Activated naive CD8-positive, alpha-beta T cell treated with anti-CD3 and anti-CD28 coated beads, Interleukin-2, amount 10 ng/mL, durations not matched to agents 7 days and 5 days (primary cell): ENCODE data around the gene CHMP6. TPM values are rescaled to one million over a fixed set of nuclear protein-coding genes. Genes with fewer than 3 reads are reported as not detected.

Experiments used
- ATAC-seq: fragments of 150-1000 bp; cut with Tn5 transposase; one replicate; pipeline ENCODE4 v1.10.0; 2021; ENCODE audit warnings: low read depth, moderate library complexity
- POLR2A ChIA-PET: fragments of 350-600 bp; sonication (Branson Sonifier 250); formaldehyde crosslinking; loops from one replicate; lab custom pipeline; 2021; ENCODE audit warnings: antibody characterized with exemption; lab: Charles Lee
- DNase-seq: peaks from one replicate; pipeline ENCODE4 v3.0.0; 2021
- H3K27ac Mint-ChIP-seq: one replicate; pipeline ENCODE4 v1.8.0; 2022; ENCODE audit warnings: mild to moderate bottlenecking, mixed read lengths
- H3K27me3 Mint-ChIP-seq: one replicate; pipeline ENCODE4 v1.8.0; 2022; ENCODE audit warnings: mild to moderate bottlenecking, moderate library complexity, mixed read lengths
- H3K36me3 Mint-ChIP-seq: one replicate; pipeline ENCODE4 v1.8.0; 2021; ENCODE audit warnings: mild to moderate bottlenecking, mixed read lengths
- H3K4me1 Mint-ChIP-seq: one replicate; pipeline ENCODE4 v1.8.0; 2021; ENCODE audit warnings: mixed read lengths
- H3K4me3 Mint-ChIP-seq: one replicate; pipeline ENCODE4 v1.8.0; 2022; ENCODE audit warnings: mild to moderate bottlenecking, moderate library complexity, mixed read lengths
- H3K9me3 Mint-ChIP-seq: one replicate; pipeline ENCODE4 v1.8.0; 2021; ENCODE audit warnings: mixed read lengths
- total RNA-seq, 2 experiments: library from RNA; stranded (reverse); gene quantifications; one replicate each; pipeline ENCODE4 v1.2.3, GENCODE V29; 2021

CHMP6 gene
- total RNA-seq, 2 experiments from 2014 or later, result 32.5 to 33.0 TPM

DNA sequence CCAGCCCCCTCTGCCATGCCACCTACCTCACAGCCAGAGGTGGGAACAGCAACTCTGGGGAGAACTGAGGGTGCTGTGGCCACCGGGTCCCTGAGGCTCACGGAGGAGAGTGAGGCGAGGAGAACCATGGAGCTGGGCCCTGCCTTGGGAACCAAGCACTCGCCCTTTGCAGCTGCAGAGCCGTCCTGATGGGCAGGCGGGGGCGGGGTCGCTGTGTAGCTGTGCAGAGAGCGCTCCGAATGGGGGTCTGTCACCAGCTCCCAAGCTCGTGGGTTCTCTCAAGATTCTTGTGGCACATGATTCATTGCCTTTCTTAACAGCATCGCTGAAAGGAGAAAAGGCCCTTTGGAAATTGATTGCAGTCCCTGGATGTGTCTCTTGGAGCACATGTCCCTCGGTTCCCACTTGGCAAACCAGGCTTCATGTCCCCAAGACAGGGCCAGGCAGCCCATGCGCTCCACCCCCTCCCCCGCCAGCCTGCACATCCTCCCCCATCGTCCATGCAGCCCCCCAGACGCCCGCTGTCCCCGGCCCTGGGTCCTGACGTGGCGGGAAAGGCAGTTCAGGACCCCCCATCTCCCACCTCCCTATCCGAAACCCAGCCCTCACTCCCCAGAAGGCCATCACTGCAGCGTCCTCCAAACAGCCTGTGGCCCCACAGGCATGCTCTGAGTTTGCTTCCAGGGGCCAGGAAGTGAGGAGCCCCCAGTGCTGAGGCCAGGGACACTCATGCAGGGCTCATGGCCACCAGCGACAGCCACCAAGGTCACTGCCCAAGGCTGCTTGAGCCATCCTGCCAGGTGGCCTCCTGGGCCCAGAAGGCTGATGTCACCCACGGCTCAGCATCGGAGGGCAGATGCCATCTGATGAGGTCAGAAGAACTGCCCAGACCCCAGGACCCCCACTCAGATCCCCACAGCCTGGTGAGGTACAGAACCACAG, 20.6 kb upstream of the CHMP6 start:
- peaks cover 4% of the 10 kb centered on the region for H3K4me1 Mint-ChIP-seq
- POLR2A ChIA-PET, result no interaction called here
- DNase-seq (no peak), ATAC-seq (no peak)
- no peak overlapping the region for H3K4me3 Mint-ChIP-seq
- H3K27me3 Mint-ChIP-seq, result peaks cover 8% of the 10 kb centered on the region
- H3K27ac Mint-ChIP-seq, result peak overlapping the region; percentile 84
- H3K36me3 Mint-ChIP-seq, result no peaks in the 10 kb centered on the region
- no peaks in the 10 kb centered on the region for H3K9me3 Mint-ChIP-seq

GRCh38 chr17:80971704-80972304, 19.8 kb upstream of the CHMP6 start:
- peaks cover 8% of the 10 kb centered on the region for H3K27me3 Mint-ChIP-seq
- ATAC-seq (no peak), DNase-seq (no peak)
- POLR2A ChIA-PET, result no interaction called here
- no peak overlapping the region for H3K4me3 Mint-ChIP-seq
- H3K36me3 Mint-ChIP-seq, result no peaks in the 10 kb centered on the region
- no peaks in the 10 kb centered on the region for H3K9me3 Mint-ChIP-seq
- peaks cover 4% of the 10 kb centered on the region for H3K4me1 Mint-ChIP-seq
- H3K27ac Mint-ChIP-seq, result no peak overlapping the region

- Mint-ChIP-seq H3K9me3 (no peaks in the 10 kb centered on the region), H3K4me1 (peaks cover 8% of the 10 kb centered on the region), H3K36me3 (no peaks in the 10 kb centered on the region), H3K27ac (no peak overlapping the region), H3K27me3 (peaks cover 14% of the 10 kb centered on the region), H3K4me3 (no peak overlapping the region)
- POLR2A ChIA-PET, result no interaction called here
- no peak for ATAC-seq
- no peak for DNase-seq
These were observed 14.9 kb upstream of the CHMP6 start for GRCh38 chr17:80976701-80977100.

- Mint-ChIP-seq H3K36me3 (no peaks in the 10 kb centered on the region), H3K4me1 (peaks cover 8% of the 10 kb centered on the region), H3K27me3 (peaks cover 14% of the 10 kb centered on the region), H3K9me3 (no peaks in the 10 kb centered on the region), H3K27ac (no peak overlapping the region), H3K4me3 (no peak overlapping the region)
- POLR2A ChIA-PET, result no interaction called here
- no peak for DNase-seq
- no peak for ATAC-seq
These were observed 14.5 kb upstream of the CHMP6 start for GRCh38 chr17:80977172-80977571.

- ATAC-seq (no peak), DNase-seq (no peak)
- peaks cover 17% of the 10 kb centered on the region for H3K27me3 Mint-ChIP-seq
- no peaks in the 10 kb centered on the region for H3K36me3 Mint-ChIP-seq
- H3K9me3 Mint-ChIP-seq, result no peaks in the 10 kb centered on the region
- peaks cover 8% of the 10 kb centered on the region for H3K4me1 Mint-ChIP-seq
- POLR2A ChIA-PET, result interaction anchor here (1.3 kb wide), 1 partner anchor 26 kb away, joined by 4 read pairs; no protein-coding TSS in a partner anchor
- H3K4me3 Mint-ChIP-seq, result no peak overlapping the region
- H3K27ac Mint-ChIP-seq, result no peak overlapping the region
These were observed 12.8 kb upstream of the CHMP6 start for GRCh38 chr17:80978499-80979497.

DNA sequence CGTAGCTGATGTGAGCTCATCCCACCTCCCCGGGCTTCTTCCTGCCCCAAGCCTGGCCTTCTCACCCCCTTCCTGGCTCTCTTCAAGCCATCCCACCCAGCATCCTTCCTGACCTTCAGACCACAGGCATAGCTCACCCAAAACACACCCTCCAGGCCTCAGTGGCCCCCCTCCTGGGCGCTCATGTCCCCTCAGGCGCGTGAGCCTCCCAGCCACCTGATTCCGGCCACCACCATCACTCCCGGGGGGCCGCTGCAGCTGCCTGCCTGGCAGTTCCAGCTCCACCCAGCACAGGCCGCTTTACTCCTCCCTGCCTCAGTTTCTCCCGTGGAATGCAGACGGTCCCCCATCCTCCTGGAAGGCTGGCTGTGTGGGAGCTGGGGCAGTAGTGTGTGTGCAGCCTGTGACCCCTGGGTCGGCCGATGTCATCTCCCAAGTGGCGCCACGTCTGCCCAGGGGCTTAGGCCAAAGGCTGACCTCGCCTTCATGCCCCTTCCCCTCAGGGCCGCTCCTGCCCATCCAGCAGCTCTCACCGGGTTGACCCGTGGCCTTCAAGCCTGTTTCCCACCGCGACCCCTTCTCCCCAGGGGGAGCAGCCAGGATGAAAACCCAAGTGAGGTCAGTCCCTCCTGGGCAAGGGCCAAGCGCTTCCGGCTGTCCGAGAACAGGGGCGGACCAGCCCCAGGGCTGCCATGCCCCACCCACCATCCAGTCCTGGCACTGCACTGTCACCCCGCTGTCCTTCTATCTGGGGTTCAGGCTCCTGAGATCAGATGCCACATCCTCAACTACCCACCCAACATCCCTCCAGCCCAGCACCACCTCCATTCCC, 11.9 kb upstream of the CHMP6 start:
- Mint-ChIP-seq H3K9me3 (no peaks in the 10 kb centered on the region), H3K4me3 (no peak overlapping the region), H3K4me1 (peaks cover 8% of the 10 kb centered on the region), H3K27me3 (peaks cover 16% of the 10 kb centered on the region), H3K36me3 (no peaks in the 10 kb centered on the region), H3K27ac (peak overlapping the region; percentile 47)
- DNase-seq, result no peak
- no peak for ATAC-seq
- POLR2A ChIA-PET, result interaction anchor here (1.3 kb wide), 1 partner anchor 25 kb away, joined by 4 read pairs; no protein-coding TSS in a partner anchor

DNA sequence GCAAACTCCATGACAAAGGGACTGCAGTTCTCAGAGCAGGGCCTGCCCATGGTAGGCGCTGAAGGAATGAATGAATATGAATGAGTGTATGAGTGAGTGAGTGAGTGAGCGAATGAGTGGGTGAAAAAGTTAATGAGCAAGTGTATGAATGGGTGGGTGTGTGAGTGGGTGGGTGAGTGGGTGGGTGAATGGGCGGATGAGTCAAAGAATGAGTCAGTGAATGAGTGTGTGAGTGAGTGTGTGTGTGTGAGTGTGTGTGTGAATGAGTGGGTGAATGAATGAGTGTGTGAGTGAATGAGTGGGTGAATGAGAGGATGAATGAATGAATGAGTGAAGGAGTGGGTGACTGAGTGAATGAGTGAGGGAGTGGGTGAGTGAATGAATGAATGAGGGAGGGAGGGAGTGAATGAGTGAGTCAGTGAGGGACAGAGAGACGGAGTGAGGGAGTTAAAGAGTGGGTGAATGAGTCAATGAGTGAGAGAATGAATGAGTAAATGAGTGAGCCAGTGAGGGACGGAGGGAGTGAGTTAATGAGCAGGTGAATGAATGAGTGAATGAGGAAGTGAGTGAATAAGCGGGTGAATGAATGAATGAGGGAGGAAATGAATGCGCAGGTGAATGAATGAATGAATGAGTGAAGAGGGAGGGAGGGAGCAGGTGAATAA, 11.1 kb upstream of the CHMP6 start:
- H3K4me3 Mint-ChIP-seq, result peak overlapping the region; percentile 62
- DNase-seq (no peak), ATAC-seq (no peak)
- H3K4me1 Mint-ChIP-seq, result peaks cover 8% of the 10 kb centered on the region
- no peaks in the 10 kb centered on the region for H3K9me3 Mint-ChIP-seq
- no peaks in the 10 kb centered on the region for H3K36me3 Mint-ChIP-seq
- H3K27me3 Mint-ChIP-seq, result peaks cover 16% of the 10 kb centered on the region
- POLR2A ChIA-PET, result interaction anchor here (1.3 kb wide), 1 partner anchor 24 kb away, joined by 4 read pairs; no protein-coding TSS in a partner anchor
- peak overlapping the region; percentile 47 for H3K27ac Mint-ChIP-seq

DNA sequence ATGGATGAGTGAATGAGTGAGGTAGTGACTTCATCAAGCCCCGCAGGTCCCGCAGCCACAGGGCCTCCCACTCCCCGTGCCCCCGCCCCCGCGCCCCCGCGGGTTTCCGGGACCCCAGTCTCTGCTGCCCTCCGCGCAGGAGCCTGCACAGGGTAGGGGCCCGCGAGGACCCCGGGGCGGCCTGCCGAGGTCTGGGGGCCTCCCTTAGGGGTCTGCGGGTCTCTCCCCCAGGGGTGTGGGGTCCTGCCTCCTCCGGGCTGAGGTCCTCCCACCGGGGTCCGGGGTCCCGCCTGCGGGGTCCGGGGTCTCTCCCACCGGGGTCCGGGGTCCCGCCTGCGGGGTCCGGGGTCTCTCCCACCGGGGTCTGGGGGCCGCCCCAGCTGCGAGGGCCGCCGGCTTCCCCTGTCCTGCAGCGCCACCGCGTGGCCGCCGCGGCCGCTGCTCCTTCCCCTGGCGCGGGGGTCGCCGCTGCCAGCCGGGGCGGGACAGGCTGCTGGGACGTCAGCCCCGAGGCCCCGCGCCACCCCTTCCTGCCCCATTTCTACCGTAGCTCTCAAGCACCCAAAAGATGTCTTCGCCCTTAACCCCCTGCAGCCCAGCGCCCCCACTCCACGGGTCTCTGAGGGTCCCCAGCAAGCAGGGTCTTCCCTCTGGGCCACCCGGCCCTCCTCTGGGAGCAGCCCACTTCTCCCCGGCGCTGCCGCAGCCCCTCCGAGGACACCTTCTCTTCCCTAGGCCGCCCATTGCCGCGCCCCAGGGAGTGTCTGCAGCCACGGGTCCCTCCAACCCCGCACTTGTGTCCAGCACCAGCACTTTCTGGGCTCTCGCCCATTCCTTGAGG, 10.4 kb upstream of the CHMP6 start:
- DNase-seq, result peak; percentile 76
- Mint-ChIP-seq H3K9me3 (no peaks in the 10 kb centered on the region), H3K4me3 (peak overlapping the region; percentile 62), H3K27ac (peak overlapping the region; percentile 40), H3K4me1 (peaks cover 8% of the 10 kb centered on the region), H3K27me3 (peaks cover 16% of the 10 kb centered on the region), H3K36me3 (no peaks in the 10 kb centered on the region)
- POLR2A ChIA-PET, result no interaction called here
- ATAC-seq, result peak; percentile 53

DNA sequence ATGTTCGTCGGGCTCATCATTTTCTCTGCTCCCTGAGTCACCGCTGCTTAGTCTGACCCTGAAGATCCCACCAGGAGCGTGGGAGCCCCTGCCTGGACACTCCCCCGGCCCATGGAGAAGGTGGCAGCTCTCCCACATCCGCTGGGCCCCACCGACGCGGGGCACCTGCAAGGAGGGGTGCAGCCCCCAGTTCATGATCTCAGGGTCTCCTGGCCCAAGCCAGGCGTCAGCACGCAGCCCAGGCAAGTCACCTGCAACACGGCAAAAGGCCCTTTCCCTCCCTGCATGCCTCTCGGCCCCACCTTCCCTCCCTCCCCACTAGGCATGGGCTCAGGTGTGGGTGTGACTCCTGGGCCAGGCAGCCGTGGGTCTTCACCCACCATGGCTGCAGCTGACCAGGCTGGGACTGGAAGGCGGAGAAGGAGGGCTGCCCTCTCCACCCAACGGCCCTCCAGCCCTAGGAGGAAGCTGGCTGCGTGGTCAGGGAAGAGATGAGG, 9.7 kb upstream of the CHMP6 start:
- peak overlapping the region; percentile 10 for H3K4me3 Mint-ChIP-seq
- ATAC-seq, result no peak
- no peaks in the 10 kb centered on the region for H3K9me3 Mint-ChIP-seq
- no peaks in the 10 kb centered on the region for H3K36me3 Mint-ChIP-seq
- peaks cover 18% of the 10 kb centered on the region for H3K27me3 Mint-ChIP-seq
- peaks cover 8% of the 10 kb centered on the region for H3K4me1 Mint-ChIP-seq
- no peak overlapping the region for H3K27ac Mint-ChIP-seq
- no peak for DNase-seq
- POLR2A ChIA-PET, result no interaction called here

DNA sequence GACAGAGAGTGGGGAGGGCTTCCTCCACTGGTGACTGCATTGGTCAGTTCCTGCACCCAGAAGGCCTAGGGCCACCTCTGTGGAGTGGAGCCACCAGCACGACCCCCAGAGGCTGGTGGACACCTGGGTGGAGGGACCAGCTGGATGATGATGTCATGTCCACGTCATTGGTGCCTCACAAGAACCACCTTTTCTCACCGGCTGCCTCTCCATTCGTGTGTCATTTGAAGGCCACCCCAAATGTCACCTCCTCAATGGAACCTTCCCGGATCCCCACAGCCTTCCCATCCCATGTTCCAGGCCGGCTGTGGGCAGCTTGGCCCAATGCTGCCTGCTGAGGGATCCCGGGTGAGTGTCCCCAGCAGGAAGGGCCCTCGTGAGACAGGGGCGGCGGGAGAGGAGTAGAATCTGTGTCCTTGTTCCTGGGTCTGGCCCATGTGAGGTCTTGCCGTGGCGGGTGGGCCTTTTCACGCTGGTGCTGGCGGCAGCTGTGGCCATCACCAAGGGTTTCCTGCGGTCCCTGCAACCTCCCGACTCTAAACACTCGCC, 9.1 kb upstream of the CHMP6 start:
- Mint-ChIP-seq H3K4me3 (no peak overlapping the region), H3K4me1 (peaks cover 8% of the 10 kb centered on the region), H3K27ac (no peak overlapping the region), H3K27me3 (peaks cover 18% of the 10 kb centered on the region), H3K9me3 (no peaks in the 10 kb centered on the region), H3K36me3 (no peaks in the 10 kb centered on the region)
- ATAC-seq (no peak), DNase-seq (no peak)
- POLR2A ChIA-PET, result no interaction called here

DNA sequence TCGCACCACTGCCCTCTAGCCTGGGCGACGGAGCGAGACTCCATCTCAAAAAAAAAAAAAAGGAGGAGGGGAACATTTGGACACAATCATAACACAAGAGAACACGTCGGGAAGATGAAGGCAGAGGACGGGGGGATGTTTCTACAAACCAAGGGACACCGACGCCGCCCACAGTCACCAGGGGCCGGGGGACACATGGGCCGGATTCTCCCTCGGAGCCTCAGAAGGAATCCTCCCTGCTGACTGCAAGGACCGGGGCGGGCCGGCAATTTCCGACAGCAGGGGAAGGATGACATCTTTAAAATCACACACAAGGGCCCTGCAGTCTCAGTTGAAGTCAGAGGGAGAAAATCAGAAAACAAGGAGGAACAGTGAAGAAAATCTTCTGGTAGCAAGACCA, 8.1 kb upstream of the CHMP6 start:
- peaks cover 18% of the 10 kb centered on the region for H3K27me3 Mint-ChIP-seq
- POLR2A ChIA-PET, result no interaction called here
- no peak overlapping the region for H3K27ac Mint-ChIP-seq
- ATAC-seq, result no peak
- H3K36me3 Mint-ChIP-seq, result no peaks in the 10 kb centered on the region
- no peak overlapping the region for H3K4me3 Mint-ChIP-seq
- no peak for DNase-seq
- H3K4me1 Mint-ChIP-seq, result peaks cover 8% of the 10 kb centered on the region
- H3K9me3 Mint-ChIP-seq, result no peaks in the 10 kb centered on the region
